LNCAP (cell line): ENCODE measurements around the gene NLRX1.

ENCODE experiments used
- TF ChIP-seq, protein P1 (sequence below): fragments of 450-650 bp; IDR thresholded peaks from 2 replicates; pipeline ENCODE4 v1.5.1; 2017; ENCODE audit warnings: mild to moderate bottlenecking

NLRX1 gene

DNA sequence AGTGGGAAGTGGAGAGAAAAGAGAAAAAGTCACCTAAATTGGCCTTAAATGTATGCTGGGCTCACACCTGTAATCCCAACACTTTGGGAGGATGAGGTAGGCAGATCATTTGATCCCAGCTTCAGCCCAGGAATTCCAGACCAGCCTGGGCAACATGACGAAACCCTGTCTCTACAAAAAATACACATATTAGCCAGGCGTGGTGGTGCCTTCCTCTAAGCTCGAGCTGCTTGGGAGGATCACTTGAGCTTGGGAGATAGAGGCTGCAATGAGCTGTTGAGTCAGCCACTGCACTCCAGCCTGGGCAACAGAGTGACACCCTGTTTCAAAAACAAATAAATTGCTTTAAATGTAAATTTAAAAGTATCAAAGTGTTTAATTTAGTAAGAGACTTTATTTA is 41.5 kb downstream of the NLRX1 start:
- TF ChIP-seq, protein P1, sequence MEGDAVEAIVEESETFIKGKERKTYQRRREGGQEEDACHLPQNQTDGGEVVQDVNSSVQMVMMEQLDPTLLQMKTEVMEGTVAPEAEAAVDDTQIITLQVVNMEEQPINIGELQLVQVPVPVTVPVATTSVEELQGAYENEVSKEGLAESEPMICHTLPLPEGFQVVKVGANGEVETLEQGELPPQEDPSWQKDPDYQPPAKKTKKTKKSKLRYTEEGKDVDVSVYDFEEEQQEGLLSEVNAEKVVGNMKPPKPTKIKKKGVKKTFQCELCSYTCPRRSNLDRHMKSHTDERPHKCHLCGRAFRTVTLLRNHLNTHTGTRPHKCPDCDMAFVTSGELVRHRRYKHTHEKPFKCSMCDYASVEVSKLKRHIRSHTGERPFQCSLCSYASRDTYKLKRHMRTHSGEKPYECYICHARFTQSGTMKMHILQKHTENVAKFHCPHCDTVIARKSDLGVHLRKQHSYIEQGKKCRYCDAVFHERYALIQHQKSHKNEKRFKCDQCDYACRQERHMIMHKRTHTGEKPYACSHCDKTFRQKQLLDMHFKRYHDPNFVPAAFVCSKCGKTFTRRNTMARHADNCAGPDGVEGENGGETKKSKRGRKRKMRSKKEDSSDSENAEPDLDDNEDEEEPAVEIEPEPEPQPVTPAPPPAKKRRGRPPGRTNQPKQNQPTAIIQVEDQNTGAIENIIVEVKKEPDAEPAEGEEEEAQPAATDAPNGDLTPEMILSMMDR, result no peak

DNA sequence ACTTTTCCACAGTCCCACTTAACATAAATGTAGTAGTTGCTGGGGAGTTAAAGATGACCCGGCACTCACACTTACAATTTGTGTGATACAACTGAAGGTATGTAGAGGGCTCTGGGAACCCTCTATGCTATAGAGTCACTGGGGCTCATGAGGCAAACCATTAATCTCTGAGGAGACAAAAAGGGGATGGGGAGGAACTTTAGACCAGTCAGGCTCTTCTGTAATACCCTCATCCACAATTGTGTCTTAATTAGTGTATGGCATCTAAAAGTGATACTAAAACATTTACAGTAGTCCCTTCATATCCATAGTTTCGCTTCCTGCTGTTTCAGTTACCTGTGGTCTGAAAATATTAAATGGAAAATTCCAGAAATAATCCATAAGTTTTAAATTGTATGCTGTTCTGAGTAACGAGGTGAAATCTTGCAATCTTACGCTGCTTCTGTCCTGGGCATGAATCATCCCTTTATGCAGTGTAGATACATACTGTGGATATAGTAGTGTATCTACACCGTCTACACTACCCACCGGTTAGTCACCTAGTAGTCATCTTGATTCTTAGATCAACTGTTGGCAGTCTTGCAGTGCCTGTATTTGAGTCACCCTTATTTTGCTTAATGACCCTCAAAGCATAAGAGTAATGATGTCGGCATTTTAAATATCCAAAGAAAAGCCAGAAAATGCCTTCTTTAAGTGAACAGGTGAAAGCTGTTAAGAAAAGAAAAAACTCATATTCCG is 49.8 kb downstream of the NLRX1 start:
- TF ChIP-seq, protein P1, result no peak

DNA sequence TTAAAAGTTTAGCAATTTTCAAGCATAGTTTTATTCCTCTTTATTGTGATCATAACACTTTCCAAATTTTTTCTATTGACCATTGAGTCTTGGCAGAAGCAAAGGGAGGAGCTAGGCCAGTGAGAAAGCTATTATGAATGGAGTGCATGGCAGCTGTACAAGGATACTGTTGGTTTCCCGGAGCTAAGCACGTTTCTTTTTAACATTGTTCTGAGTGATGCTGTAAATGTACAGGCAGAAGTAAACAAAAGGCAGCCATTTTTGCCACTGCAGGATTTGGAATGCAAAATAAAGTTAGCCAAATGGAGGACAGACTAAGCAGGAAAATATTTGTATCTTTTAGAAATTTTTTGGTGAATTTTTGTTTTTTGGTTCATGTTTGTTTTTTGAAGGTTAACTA is 53.8 kb downstream of the NLRX1 start:
- TF ChIP-seq, protein P1, result no peak

DNA sequence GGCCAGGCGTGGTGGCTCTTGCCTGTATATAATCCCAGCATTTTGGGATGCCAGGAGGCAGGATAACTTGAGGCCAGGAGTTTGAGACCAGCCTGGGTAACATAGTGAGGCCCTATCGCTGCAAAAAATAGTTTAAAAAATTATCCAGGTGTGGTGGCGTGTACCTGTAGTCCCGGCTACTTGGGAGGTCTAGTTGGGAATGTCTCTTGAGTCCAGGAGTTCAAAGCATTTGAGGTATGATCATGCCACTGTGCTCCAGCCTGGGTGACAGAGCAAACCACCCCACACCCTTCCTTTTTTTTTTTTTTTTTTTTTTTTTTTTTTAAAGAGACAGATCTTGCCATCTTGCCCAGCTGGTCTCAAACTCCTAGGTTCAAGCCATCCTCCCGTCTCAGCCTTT is 54.4 kb downstream of the NLRX1 start:
- TF ChIP-seq, protein P1, result no peak

DNA sequence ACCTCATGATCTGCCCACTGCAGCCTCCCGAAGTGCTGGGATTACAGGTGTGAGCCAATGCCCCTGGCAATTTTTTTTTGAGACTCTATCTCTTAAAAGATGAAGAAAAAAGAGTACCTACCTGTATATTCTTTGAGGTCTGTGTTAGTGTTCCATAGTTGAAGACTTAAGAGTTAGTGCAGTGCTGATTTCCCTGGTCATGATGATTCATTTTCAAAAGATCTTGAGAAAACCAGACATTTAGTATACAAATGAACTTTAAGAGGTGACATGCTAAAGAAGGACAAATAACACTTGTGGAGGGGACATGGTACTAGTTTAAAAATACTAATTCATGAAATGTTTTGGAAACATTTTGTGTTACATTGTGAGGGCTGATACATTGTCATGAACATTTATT is 55.3 kb downstream of the NLRX1 start:
- TF ChIP-seq, protein P1, result no peak

DNA sequence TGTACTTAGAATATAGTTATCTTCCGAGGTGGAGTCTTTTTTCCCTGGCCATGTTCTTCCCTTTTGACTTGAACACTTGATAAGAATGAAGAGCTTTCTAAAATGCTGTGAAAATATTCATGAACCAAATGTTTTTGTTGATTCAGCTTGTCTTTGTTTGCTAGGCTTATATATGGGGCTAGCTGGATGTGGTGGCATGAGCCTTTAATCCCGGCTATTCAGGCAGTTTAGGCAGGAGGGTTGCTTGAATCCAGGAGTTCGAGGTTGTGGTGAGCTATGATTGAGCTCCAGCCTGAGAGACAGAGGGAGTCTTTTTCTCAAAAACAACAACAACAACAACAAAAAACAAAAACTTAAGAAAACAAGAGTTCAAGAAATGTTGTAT is 60.8 kb downstream of the NLRX1 start:
- TF ChIP-seq, protein P1, result no peak

DNA sequence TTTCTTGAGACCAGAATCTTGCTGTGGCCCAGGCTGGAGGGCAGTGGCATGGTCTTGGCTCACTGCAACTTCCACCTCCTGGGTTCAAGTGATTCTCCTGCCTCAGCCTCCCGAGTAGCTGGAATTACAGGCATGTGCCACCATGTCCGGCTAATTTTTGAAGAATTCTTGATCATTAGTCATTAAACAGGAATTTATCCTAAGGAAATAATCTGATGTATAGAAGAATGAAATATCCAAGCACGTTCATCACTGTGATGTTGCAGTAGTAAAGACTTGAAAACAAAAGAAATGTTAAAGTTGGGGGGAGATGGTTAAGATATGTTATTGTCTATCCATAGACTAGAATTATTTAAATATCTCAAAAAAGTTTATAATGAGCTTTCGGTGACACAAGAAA is 61.2 kb downstream of the NLRX1 start:
- TF ChIP-seq, protein P1, result no peak
